Endothelial cell of umbilical vein (primary cell): ENCODE results near the gene LDLRAD3. TPM values are rescaled to one million over a fixed set of nuclear protein-coding genes. Genes with fewer than 3 reads are reported as not detected.

Experiments
- BruUV-seq: library from RNA; stranded (reverse); fragments of 400-500 nt; replicated peaks from 2 replicates; lab custom pipeline; 2021; lab: Mats Ljungman, UMichigan
- CTCF ChIA-PET: fragments of 300-600, 350-600 bp; sonication (Branson Sonifier 250); formaldehyde crosslinking; loops from one replicate; lab custom pipeline; 2021; ENCODE audit warnings: antibody characterized with exemption, inconsistent platforms; lab: Charles Lee
- POLR2A ChIA-PET: fragments of 300-600, 350-600 bp; sonication (Branson Sonifier 250); formaldehyde crosslinking; loops from one replicate; lab custom pipeline; 2021; ENCODE audit warnings: antibody characterized with exemption, inconsistent platforms; lab: Charles Lee
- DNase-seq: peaks from one replicate; pipeline ENCODE4 v3.0.0-alpha.2; 2011; ENCODE audit warnings: low read depth, low spot score
- FAIRE-seq: peaks from 2 replicates; lab custom pipeline; 2011; peaks lifted over from hg19 to GRCh38; lab: Jason Lieb, UNC
- H2AFZ ChIP-seq: 2 replicates; pipeline ENCODE4 v1.6.0; 2012; ENCODE audit warnings: low read depth, low read length, control low read depth, inconsistent platforms
- H3K27ac ChIP-seq: 2 replicates; pipeline ENCODE4 v1.5.1; 2011; ENCODE audit warnings: low read depth, mild to moderate bottlenecking, control low read depth, low read length, moderate library complexity; ENCODE audit not compliant: insufficient read depth
- H3K27me3 ChIP-seq, 2 experiments: 2 replicates each; pipeline versions ENCODE4 v1.6.0 to v1.6.1; 2011; ENCODE audit warnings: low read length in 2 of 2, mixed read lengths in 1 of 2; ENCODE audit not compliant: control insufficient read depth in 2 of 2, insufficient read depth in 2 of 2
- H3K36me3 ChIP-seq, 2 experiments: 2 replicates in 1 of 2; 3 replicates in 1 of 2; pipeline ENCODE4 v1.5.1; 2011; ENCODE audit warnings: low read length in 2 of 2, mild to moderate bottlenecking in 1 of 2, moderate library complexity in 1 of 2; ENCODE audit not compliant: control insufficient read depth in 2 of 2, insufficient read depth in 2 of 2; ENCODE audit errors: extremely low read depth in 1 of 2
- H3K4me1 ChIP-seq: 3 replicates; pipeline ENCODE4 v1.5.1; 2011; ENCODE audit warnings: mild to moderate bottlenecking, low read length; ENCODE audit not compliant: control insufficient read depth, insufficient read depth; ENCODE audit errors: extremely low read depth
- H3K4me2 ChIP-seq: 2 replicates; pipeline ENCODE4 v1.6.1; 2011; ENCODE audit warnings: low read length, control low read depth, mixed read lengths; ENCODE audit not compliant: insufficient read depth
- H3K4me3 ChIP-seq, 3 experiments: fragments of 200-600 bp in 1 of 3; sonication (generic), shearing (Covaris generic) in 1 of 3; replicated peaks in 1 of 3; 2 replicates each; pipeline ENCODE4 v1.5.1; 2011 to 2016; ENCODE audit warnings: control low read depth in 3 of 3, low read length in 3 of 3, mild to moderate bottlenecking in 2 of 3, inconsistent platforms in 1 of 3, low read depth in 1 of 3, moderate library complexity in 1 of 3; ENCODE audit not compliant: insufficient read depth in 1 of 3
- H3K79me2 ChIP-seq: 2 replicates; pipeline ENCODE4 v1.6.0; 2012; ENCODE audit warnings: low read length, inconsistent platforms; ENCODE audit not compliant: control insufficient read depth, insufficient read depth
- H3K9ac ChIP-seq: replicated peaks from 2 replicates; pipeline ENCODE3; 2011; ENCODE audit warnings: low read length, control low read depth; ENCODE audit not compliant: insufficient read depth; ENCODE audit errors: extremely low read depth
- H3K9me1 ChIP-seq: replicated peaks from 3 replicates; pipeline ENCODE4 v1.6.0; 2011; ENCODE audit warnings: mild to moderate bottlenecking, low read length; ENCODE audit not compliant: control insufficient read depth, insufficient read depth; ENCODE audit errors: extremely low read depth
- H3K9me3 ChIP-seq: replicated peaks from 2 replicates; pipeline ENCODE4 v1.5.1; 2012; ENCODE audit warnings: low read length, inconsistent platforms; ENCODE audit not compliant: control insufficient read depth, insufficient read depth
- H4K20me1 ChIP-seq: replicated peaks from 2 replicates; pipeline ENCODE3; 2011; ENCODE audit warnings: mild to moderate bottlenecking, low read length; ENCODE audit not compliant: control insufficient read depth, insufficient read depth; ENCODE audit errors: extremely low read depth
- CTCF ChIP-seq, 2 donors: IDR thresholded peaks; 1 replicate in 1 of 2; 2 replicates in 1 of 2; pipeline ENCODE4 v1.5.1; 2011; ENCODE audit warnings: low read length in 2 of 2, mild to moderate bottlenecking in 2 of 2, moderate library complexity in 2 of 2, control low read depth in 1 of 2, inconsistent platforms in 1 of 2, low read depth in 1 of 2; ENCODE audit not compliant: insufficient read depth in 1 of 2; ENCODE audit errors: extremely low read depth in 1 of 2
- EZH2 ChIP-seq: IDR thresholded peaks from 2 replicates; pipeline ENCODE4 v1.6.1; 2012; ENCODE audit warnings: borderline replicate concordance, low read depth, mild to moderate bottlenecking, moderate library complexity, low read length, inconsistent platforms; ENCODE audit not compliant: severe bottlenecking
- FOS ChIP-seq: IDR thresholded peaks from 2 replicates; pipeline ENCODE4 v1.6.1; 2011; ENCODE audit warnings: mild to moderate bottlenecking, low read length, moderate library complexity, borderline replicate concordance; ENCODE audit not compliant: insufficient read depth
- GATA2 ChIP-seq: IDR thresholded peaks from 2 replicates; pipeline ENCODE4 v1.7.0; 2011; ENCODE audit warnings: low read depth, mild to moderate bottlenecking, moderate library complexity, mixed read lengths, low read length; ENCODE audit not compliant: insufficient read length, insufficient read depth
- JUN ChIP-seq: IDR thresholded peaks from 2 replicates; pipeline ENCODE4 v1.6.1; 2011; ENCODE audit warnings: borderline replicate concordance, low read depth; ENCODE audit not compliant: insufficient read length, insufficient read depth
- MAX ChIP-seq: IDR thresholded peaks from 2 replicates; pipeline ENCODE4 v1.6.1; 2011; ENCODE audit not compliant: insufficient read depth, insufficient read length
- MYC ChIP-seq: IDR thresholded peaks from one replicate; pipeline ENCODE4 v1.6.1; 2011; ENCODE audit warnings: mild to moderate bottlenecking, low read depth, low read length
- POLR2A ChIP-seq: IDR thresholded peaks from 2 replicates; pipeline ENCODE4 v1.6.1; 2012; ENCODE audit warnings: low read depth, mild to moderate bottlenecking, control low read depth, low read length
- POLR2AphosphoS5 ChIP-seq: IDR thresholded peaks from 2 replicates; pipeline ENCODE4 v1.6.1; 2012; ENCODE audit warnings: low read depth, mild to moderate bottlenecking, control low read depth, low read length, moderate library complexity; ENCODE audit not compliant: insufficient read depth
- dilution Hi-C: fragments of 300-500 bp; cut with MboI; formaldehyde crosslinking; loops from one replicate; pipeline ENCODE4 v1.15.0; 2019; ENCODE audit warnings: low sequenced_read_pairs; ENCODE audit not compliant: extremely low pct_ligation_motif_present
- intact Hi-C: fragments of 100-400 bp; cut with micrococcal nuclease; formaldehyde crosslinking; loops from one replicate; pipeline ENCODE4 v1.10.0; 2022
- polyA plus RNA-seq, 4 experiments: library from polyadenylated mRNA; depleted of rRNA in 3 of 4; stranded (reverse) in 3 of 4; unstranded in 1 of 4; fragments of >200 nt; gene quantifications; 2 replicates each; pipeline versions ENCODE4 v1.2.1 to v1.2.3, GENCODE V29; 2011 to 2012; ENCODE audit warnings: missing spikeins in 1 of 4
- total RNA-seq: library from RNA; stranded (reverse); gene quantifications from 2 replicates; pipeline ENCODE4 v1.2.3, GENCODE V29; 2021

Gene LDLRAD3
- total and polyA plus RNA-seq, 2 donors (not counting 3 experiments of a cell fraction or from before 2014, with no cell fraction given): 17.9 to 25.1 TPM

- Histone ChIP-seq H2AFZ (no peak overlapping the region), H3K9me1 (no peaks in the 10 kb centered on the region), H3K36me3 (no peaks in the 10 kb centered on the region), H3K4me3 (no peak overlapping the region), H4K20me1 (no peaks in the 10 kb centered on the region), H3K79me2 (no peaks in the 10 kb centered on the region), H3K4me2 (no peak overlapping the region), H3K27ac (no peak overlapping the region), H3K27me3 (no peaks in the 10 kb centered on the region), H3K9ac (no peak overlapping the region), H3K4me1 (peaks cover under 1% of the 10 kb centered on the region), H3K9me3 (no peaks in the 10 kb centered on the region)
- FAIRE-seq: no peak
- no peak for DNase-seq
- no TSS peak for BruUV-seq
- dilution Hi-C loops (no loop called here), intact Hi-C loops (no loop called here)
- CTCF ChIA-PET: interaction anchor here (0.7 to 7.1 kb wide), 2 partner anchors 116 to 118 kb away, joined by 3 to 47 read pairs; no protein-coding TSS in a partner anchor
- POLR2A ChIA-PET: no interaction called here
- TF ChIP-seq GATA2 (no peak), POLR2A (no peak), CTCF (IDR thresholded peaks at IDR 0.05; ENCODE audit: extremely low read depth in 1 of 2, insufficient read depth in 1 of 2, low read depth in 1 of 2, low read length in 2 of 2) (no peak), POLR2AphosphoS5 (no peak), EZH2 (no peak), MYC (no peak), MAX (no peak), FOS (no peak), JUN (no peak)
Observed at GRCh38 chr11:35938231-35938630, 5.6 kb upstream of the LDLRAD3 start.
